GM18861 (cell line): ENCODE measurements around the gene FOXO3.
A peak's percentile ranks its signal among the peaks of the same experiment; 100 is the strongest.

Source experiments
- ATAC-seq: cut with Tn5 transposase; IDR thresholded peaks from one replicate; pipeline ENCODE4 v1.9.1; 2021; ENCODE audit not compliant: unreplicated experiment

The FOXO3 gene

GRCh38 chr6:108594151-108594550 lies 33.4 kb downstream of the FOXO3 start:
- ATAC-seq: no peak

DNA sequence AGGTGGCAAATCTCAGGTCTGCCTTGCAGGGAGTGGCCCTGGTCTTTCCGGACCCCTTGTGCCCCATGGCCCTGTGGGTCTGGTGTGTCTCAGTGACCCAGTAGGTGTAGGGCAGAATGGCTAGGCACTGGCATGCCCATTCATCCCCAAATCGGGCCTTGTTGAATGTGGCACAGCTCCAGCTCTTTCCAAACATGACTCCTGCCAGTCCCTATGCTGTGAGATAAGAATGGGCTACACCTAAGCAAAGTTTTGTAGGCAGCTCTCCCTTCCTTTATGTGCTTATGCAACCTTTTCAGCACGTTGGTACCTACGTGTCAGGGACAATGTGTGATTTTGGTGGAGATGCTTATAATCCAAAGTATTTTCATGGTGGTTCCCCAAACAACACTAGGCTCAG lies 33.9 kb downstream of the FOXO3 start:
- no peak for ATAC-seq

GRCh38 chr6:108596956-108597355 lies 36.2 kb downstream of the FOXO3 start:
- ATAC-seq: no peak

GRCh38 chr6:108597572-108598304 lies 37.0 kb downstream of the FOXO3 start:
- ATAC-seq: no peak

DNA sequence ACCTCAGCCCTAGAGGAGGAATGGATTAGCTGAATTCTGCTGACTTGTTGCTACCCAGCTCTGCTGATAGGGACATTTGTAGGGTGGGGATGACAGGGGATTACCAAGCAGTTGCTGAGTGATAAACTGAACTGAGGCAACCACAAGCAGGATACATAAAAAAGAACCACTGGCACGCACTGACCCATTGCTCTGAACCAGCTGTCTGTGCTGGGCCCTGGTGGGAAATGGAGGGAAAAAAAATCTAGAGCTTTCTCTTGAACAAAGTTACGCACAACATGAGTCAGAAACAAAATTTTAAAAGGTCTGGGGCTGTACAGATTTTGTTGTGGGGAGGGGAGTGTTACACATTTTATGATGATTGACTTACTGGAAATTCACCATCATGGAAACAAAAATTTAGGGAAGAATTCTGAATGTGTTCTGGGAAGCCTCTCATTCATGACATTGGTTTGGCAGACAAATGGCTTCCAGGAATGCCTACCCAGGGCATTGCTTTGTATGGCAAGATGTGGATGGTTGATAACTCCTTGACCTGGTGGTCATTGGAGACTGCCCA lies 37.7 kb downstream of the FOXO3 start:
- peak; percentile 72 for ATAC-seq

GRCh38 chr6:108604156-108604555 lies 43.4 kb downstream of the FOXO3 start:
- ATAC-seq: no peak

GRCh38 chr6:108606250-108606690 lies 45.6 kb downstream of the FOXO3 start:
- ATAC-seq: no peak

- ATAC-seq: no peak
Observed at GRCh38 chr6:108608453-108609275, 47.9 kb downstream of the FOXO3 start.

GRCh38 chr6:108609276-108609769 lies 48.6 kb downstream of the FOXO3 start:
- no peak for ATAC-seq

DNA sequence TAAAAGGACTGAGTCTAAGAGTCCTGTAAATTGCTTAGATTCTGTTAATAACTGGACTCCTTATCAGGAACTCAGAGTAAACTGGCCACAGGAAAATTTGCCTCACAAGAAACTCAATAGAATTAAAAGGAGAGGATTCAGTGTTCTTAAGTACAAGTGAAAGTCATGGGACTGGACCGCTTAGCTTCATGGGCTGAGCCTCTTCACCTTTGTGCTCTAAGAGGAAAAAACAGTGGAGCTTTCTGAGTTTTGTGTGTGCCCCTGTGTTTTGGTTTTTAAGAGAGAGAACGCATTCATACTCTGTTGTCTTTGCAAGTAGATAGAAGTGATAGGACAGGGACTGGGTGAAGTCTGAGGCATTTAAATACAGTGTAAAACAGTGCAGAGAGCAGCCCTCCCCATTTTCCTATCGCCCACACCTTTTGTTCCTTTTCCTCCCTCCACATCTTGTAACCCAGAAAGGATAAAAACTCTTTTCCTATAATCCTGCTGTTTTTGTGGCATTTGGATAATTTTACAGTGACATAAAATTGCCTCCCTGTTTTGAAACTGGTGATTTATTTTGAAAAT lies 49.6 kb downstream of the FOXO3 start:
- no peak for ATAC-seq

- no peak for ATAC-seq
Observed at GRCh38 chr6:108610957-108611586, 50.4 kb downstream of the FOXO3 start.

DNA sequence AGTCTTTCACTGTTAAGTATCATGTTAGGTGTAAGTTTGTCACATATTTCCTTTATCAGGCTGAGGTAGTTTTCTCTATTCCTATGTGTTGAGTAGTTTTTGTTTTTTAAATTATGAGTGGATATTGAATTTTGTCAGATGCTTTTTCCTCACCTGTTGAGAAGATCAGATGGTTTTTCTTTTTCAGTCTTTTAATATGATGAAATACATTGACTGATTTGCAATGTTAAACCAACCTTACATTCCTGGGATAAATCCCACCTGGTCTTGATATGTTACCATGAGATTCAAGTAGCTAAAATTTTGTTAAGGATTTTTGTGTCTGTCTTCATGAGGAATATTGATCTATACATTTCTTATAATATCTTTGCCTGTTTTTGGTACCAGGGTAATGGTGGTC lies 52.1 kb downstream of the FOXO3 start:
- no peak for ATAC-seq

DNA sequence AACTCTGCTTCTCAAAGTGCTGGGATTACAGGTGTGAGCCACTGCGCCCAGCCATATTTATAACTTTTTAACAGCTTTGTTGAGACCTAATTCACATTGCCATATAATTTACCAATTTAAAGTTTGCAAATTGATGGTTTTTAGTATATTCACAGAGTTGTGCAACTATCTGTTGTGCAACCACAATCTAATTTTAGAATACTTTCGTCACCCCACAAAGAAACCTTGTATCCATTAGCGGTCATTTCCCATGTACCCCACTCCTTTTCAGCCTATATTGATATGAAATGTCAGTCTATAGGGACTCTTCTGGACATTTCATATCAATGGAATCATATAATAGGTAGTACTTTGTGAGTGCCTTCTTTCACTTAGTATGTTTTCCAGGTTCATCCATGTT lies 55.8 kb downstream of the FOXO3 start:
- no peak for ATAC-seq

DNA sequence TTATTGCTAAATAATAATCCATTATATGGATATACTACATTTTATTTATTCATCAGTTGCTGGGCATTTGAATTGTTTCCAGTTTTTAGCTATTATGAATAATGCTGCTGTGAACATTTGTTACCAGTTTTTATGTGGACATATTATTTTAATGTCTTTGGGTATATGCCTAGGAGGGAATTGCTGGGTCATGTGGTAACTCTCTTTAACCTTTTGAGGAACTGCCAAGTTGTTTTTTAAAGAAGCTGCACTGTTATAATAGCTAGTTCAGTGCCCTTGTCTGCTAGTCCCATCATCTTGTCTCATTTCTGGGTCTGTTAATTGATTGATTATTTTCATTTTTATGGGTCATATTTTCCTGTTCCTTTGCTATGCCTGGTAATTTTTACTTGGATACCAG lies 56.3 kb downstream of the FOXO3 start:
- no peak for ATAC-seq

DNA sequence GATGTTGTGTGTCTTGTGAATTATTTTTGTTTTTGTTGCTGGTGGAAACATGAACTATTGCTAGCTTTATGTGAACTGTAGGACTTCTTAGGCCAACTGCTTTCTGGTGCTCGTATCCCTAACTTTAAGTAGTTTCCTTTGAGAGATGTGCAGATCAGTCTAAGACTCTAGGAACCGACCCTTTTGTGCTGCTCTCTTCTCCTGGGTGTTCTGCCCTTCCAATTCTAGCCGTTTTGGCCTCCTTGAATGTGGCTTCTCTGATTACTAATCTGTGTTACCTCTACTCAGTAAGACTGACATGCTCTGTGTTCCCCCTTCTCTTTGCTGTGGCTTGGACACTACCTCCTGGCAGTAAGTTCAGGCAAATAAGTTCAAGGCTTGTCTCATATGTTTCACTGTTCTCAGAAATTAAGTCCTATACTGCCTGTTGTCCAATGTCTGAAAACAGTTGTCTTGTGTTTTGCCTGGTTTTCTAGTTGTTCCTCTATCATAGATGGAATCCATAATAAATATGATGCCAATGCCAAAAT lies 58.0 kb downstream of the FOXO3 start:
- ATAC-seq: no peak

GRCh38 chr6:108619431-108620197 lies 58.9 kb downstream of the FOXO3 start:
- ATAC-seq: no peak

GRCh38 chr6:108621117-108621516 lies 60.4 kb downstream of the FOXO3 start:
- no peak for ATAC-seq

DNA sequence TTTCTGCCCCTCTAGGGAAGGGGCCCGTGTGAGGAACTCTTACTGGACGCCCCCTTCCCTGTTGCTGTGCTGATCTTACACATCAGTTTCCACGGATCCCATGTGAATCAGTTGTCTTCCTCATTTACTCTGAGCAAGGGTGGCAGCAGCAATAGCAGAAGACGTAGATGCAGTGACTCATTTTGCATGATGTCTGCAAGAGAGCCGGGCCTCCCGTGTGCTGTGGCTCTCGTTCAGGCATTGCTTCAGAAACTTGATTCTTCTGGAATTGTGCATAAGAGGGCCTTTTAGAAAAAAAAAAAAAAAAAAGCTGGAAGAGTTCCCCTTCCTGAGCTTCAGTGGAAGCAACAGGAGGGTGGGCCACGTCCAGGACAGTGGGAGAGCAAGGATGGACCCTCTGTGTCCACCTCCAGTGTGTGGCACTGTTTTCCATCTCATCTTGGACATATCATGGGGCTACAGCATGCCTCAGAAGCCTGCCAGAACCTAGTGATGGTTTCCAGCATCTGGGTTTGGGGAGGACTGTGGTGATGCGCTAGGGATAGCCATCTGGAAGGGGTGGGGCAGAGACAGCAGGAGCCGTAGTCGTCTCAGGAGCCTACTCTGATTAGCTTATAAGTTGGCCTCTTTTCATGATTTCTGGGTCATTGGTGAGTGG lies 62.1 kb downstream of the FOXO3 start:
- no peak for ATAC-seq

DNA sequence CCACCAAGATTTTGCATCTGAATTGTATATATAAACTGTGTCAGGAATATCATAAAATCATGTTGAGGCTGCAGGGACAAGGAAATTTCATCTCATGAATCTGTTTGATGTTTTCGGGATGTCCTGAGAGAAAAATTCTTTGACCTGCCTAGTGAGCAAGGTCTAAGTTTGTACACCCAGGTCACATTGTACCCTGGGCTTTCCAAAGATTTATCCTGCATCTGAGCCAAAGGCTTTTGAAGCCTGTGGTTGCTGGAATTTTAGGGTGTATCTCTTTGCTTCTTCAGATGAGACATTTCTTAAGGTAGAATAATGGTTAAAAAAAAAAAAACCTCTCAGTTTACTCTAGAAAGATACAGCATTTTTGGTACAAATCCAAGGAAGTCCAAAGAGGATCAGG lies 63.3 kb downstream of the FOXO3 start:
- ATAC-seq: no peak

- ATAC-seq: no peak
Observed at GRCh38 chr6:108625581-108625980, 64.9 kb downstream of the FOXO3 start.
